HepG2 (cell line): ENCODE measurements around the gene TEX51. TPM values are rescaled to one million over a fixed set of nuclear protein-coding genes. Genes with fewer than 3 reads are reported as not detected.

Experiments used
- ATAC-seq: fragments of 200-7000 bp; cut with Tn5 transposase; 3 replicates; pipeline ENCODE4 v1.9.1; 2020; ENCODE audit warnings: mild to moderate bottlenecking, moderate library complexity
- BruUV-seq: library from RNA; stranded (reverse); fragments of 400-500 nt; replicated peaks from 2 replicates; lab custom pipeline; 2021; lab: Mats Ljungman, UMichigan
- CTCF ChIA-PET: fragments of 300-600 bp; formaldehyde crosslinking; extraction: SDS; loops from one replicate; lab custom pipeline; 2021; ENCODE audit warnings: low total read pairs, inconsistent platforms, low intra/inter-chr PET ratio; lab: Yijun Ruan, JAX
- POLR2A ChIA-PET: fragments of 350-600 bp; sonication (Branson Sonifier 250); formaldehyde crosslinking; loops from one replicate; lab custom pipeline; 2020; ENCODE audit warnings: antibody characterized with exemption, inconsistent platforms; lab: Yijun Ruan, JAX
- DNase-seq: peaks from one replicate; pipeline ENCODE4 v3.0.0-alpha.2; 2015; ENCODE audit warnings: low spot score
- FAIRE-seq: peaks from 3 replicates; lab custom pipeline; 2011; peaks lifted over from hg19 to GRCh38; lab: Jason Lieb, UNC
- H2AFZ ChIP-seq: one replicate; pipeline ENCODE4 v1.6.1; 2011; ENCODE audit warnings: low read length, inconsistent platforms
- H3K27ac ChIP-seq: fragments of 300-600 bp; 3 replicates; pipeline ENCODE4 v1.8.0; 2011; ENCODE audit warnings: mixed run types, mild to moderate bottlenecking, mixed read lengths, low read length, inconsistent platforms; ENCODE audit not compliant: insufficient read depth; ENCODE audit errors: extremely low read length
- H3K27me3 ChIP-seq, 2 experiments: fragments of 200-600 bp in 1 of 2; 2 replicates in 1 of 2; 3 replicates in 1 of 2; pipeline versions ENCODE4 v1.6.0 to v1.8.0; 2011; ENCODE audit warnings: low read length in 2 of 2, mild to moderate bottlenecking in 2 of 2, moderate library complexity in 2 of 2, inconsistent platforms in 1 of 2; ENCODE audit not compliant: insufficient read depth in 2 of 2, control insufficient read depth in 1 of 2
- H3K36me3 ChIP-seq, 2 experiments: fragments of 200-600 bp in 1 of 2; replicated peaks in 1 of 2; 2 replicates in 1 of 2; 3 replicates in 1 of 2; pipeline versions ENCODE4 v1.5.1 to v1.8.0; 2011; ENCODE audit warnings: low read length in 2 of 2, inconsistent platforms in 1 of 2; ENCODE audit not compliant: insufficient read depth in 2 of 2, control insufficient read depth in 1 of 2
- H3K4me1 ChIP-seq: 2 replicates; pipeline ENCODE4 v1.5.1; 2012; ENCODE audit warnings: low read length, inconsistent platforms; ENCODE audit not compliant: insufficient read depth
- H3K4me2 ChIP-seq: 2 replicates; pipeline ENCODE4 v1.6.0; 2011; ENCODE audit warnings: low read depth, low read length, inconsistent platforms
- H3K4me3 ChIP-seq, 3 experiments: fragments of 200-600 bp in 1 of 3; sonication (generic), shearing (Covaris generic) in 1 of 3; replicated peaks in 1 of 3; 2 replicates each; pipeline ENCODE4 v1.5.1; 2011 to 2016; ENCODE audit warnings: low read length in 3 of 3, inconsistent platforms in 2 of 3, low read depth in 2 of 3, mild to moderate bottlenecking in 2 of 3, control low read depth in 1 of 3, mixed read lengths in 1 of 3; ENCODE audit not compliant: insufficient read depth in 1 of 3
- H3K79me2 ChIP-seq: one replicate; pipeline ENCODE4 v1.6.1; 2011; ENCODE audit warnings: low read length, inconsistent platforms; ENCODE audit not compliant: insufficient read depth
- H3K9ac ChIP-seq: 2 replicates; pipeline ENCODE4 v1.6.0; 2011; ENCODE audit warnings: mild to moderate bottlenecking, low read depth, low read length, inconsistent platforms; ENCODE audit not compliant: insufficient read depth
- H3K9me3 ChIP-seq: 2 replicates; pipeline ENCODE4 v1.5.1; 2012; ENCODE audit warnings: mild to moderate bottlenecking, low read length
- H4K20me1 ChIP-seq: 2 replicates; pipeline ENCODE4 v1.6.0; 2011; ENCODE audit warnings: inconsistent platforms, mild to moderate bottlenecking, low read length, moderate library complexity; ENCODE audit not compliant: insufficient read depth
- HNRNPK ChIP-seq: fragments of 200-400 bp; formaldehyde crosslinking; IDR thresholded peaks from 2 replicates; pipeline ENCODE4 v1.6.1; 2018; ENCODE audit warnings: low read length, low read depth, moderate library complexity, mild to moderate bottlenecking; ENCODE audit not compliant: poor library complexity, severe bottlenecking
- MAX ChIP-seq: IDR thresholded peaks from 2 replicates; pipeline ENCODE4 v1.6.1; 2012; ENCODE audit warnings: inconsistent platforms
- NFKB2 ChIP-seq: sonication (generic); formaldehyde crosslinking; IDR thresholded peaks from 2 replicates; pipeline ENCODE4 v1.4.0; 2020; ENCODE audit warnings: missing genetic modification reagents, borderline replicate concordance
- PHF20 ChIP-seq: sonication (generic); formaldehyde crosslinking; IDR thresholded peaks from 2 replicates; pipeline ENCODE4 v1.5.0; 2020; ENCODE audit warnings: mild to moderate bottlenecking, missing genetic modification reagents
- PRPF4 ChIP-seq: fragments of 200-400 bp; formaldehyde crosslinking; IDR thresholded peaks from 2 replicates; pipeline ENCODE4 v1.6.1; 2016; ENCODE audit warnings: low read length, low read depth; ENCODE audit not compliant: poor library complexity, severe bottlenecking
- SATB2 ChIP-seq: sonication (generic); formaldehyde crosslinking; IDR thresholded peaks from 2 replicates; pipeline ENCODE4 v1.5.0; 2020; ENCODE audit warnings: missing genetic modification reagents
- U2AF2 ChIP-seq: fragments of 200-400 bp; formaldehyde crosslinking; IDR thresholded peaks from 2 replicates; pipeline ENCODE4 v1.6.1; 2017; ENCODE audit warnings: low read depth, mild to moderate bottlenecking, low read length
- ZEB1 ChIP-seq: IDR thresholded peaks from 2 replicates; pipeline ENCODE4 v1.6.1; 2012; ENCODE audit warnings: mild to moderate bottlenecking, low read depth, inconsistent platforms; ENCODE audit not compliant: insufficient replicate concordance
- ZNF773 ChIP-seq: sonication (generic); formaldehyde crosslinking; IDR thresholded peaks from 2 replicates; pipeline ENCODE4 v1.4.0; 2020; ENCODE audit warnings: missing genetic modification reagents, borderline replicate concordance
- WGBS: methylation state at CpG from one replicate; pipeline ENCODE4 v1.1.6; 2017; ENCODE audit warnings: low lambda C conversion rate; 5-methylcytosine and 5-hydroxymethylcytosine counted together
- in situ Hi-C: cut with HindIII; loops from 2 replicates; pipeline ENCODE4 v1.10.0; 2017; ENCODE audit warnings: low pct_unique_long_range_greater_than_20kb; ENCODE audit not compliant: extremely low pct_ligation_motif_present
- intact Hi-C: fragments of 100-400 bp; cut with micrococcal nuclease; formaldehyde crosslinking; loops from one replicate; pipeline ENCODE4 v1.10.0; 2022; ENCODE audit not compliant: unreplicated experiment
- polyA plus RNA-seq, 8 experiments: library from polyadenylated mRNA; depleted of rRNA in 3 of 8; stranded (reverse) in 7 of 8; unstranded in 1 of 8; fragments of >200 nt; fragmentation: Illumina TruSeq in 4 of 8; extraction: Trizol in 4 of 8; gene quantifications; 2 replicates each; pipeline versions ENCODE4 v1.2.1 to v1.2.3, GENCODE V29; 2011 to 2016; ENCODE audit warnings: low read depth in 4 of 8, missing spikeins in 1 of 8, mixed read lengths in 1 of 8; ENCODE audit not compliant: insufficient read depth in 1 of 8
- total RNA-seq, 5 experiments: library from RNA; depleted of rRNA; stranded (reverse); fragments of >200 nt; fragmentation: Illumina TruSeq; extraction: Trizol; gene quantifications; 2 replicates each; pipeline ENCODE4 v1.2.3, GENCODE V29; 2016; ENCODE audit warnings: low read depth in 1 of 5
- TF ChIP-seq, protein P1 (sequence below), 2 experiments: fragments of 450-650 bp in 1 of 2; sonication (generic) in 1 of 2; formaldehyde crosslinking in 1 of 2; IDR thresholded peaks; 2 replicates each; pipeline versions ENCODE4 v1.6.1 to v1.8.0; 2016 to 2022; ENCODE audit warnings: antibody characterized with exemption in 1 of 2, mild to moderate bottlenecking in 1 of 2, missing genetic modification reagents in 1 of 2

The TEX51 gene
- total and polyA plus RNA-seq, 2 of the 13 experiments (the other 11 are each of a cell fraction or from before 2014, with no cell fraction given), result not detected

GRCh38 chr2:126858991-126859390 lies 39.7 kb upstream of the TEX51 start:
- Histone ChIP-seq H3K4me1 (no peaks in the 10 kb centered on the region), H3K27me3 (peaks cover 0 to 8% of the 10 kb centered on the region in 2 experiments; a peak in 2 of 5 replicates), H3K36me3 (no peaks in the 10 kb centered on the region), H3K27ac (no peak overlapping the region), H3K9me3 (no peaks in the 10 kb centered on the region), H4K20me1 (no peaks in the 10 kb centered on the region), H3K79me2 (no peaks in the 10 kb centered on the region), H2AFZ (no peak overlapping the region), H3K9ac (no peak overlapping the region), H3K4me3 (no peak overlapping the region)
- in situ Hi-C loops, result no loop called here
- WGBS, result 1% methylated on average over 5 of the region's 5 CpGs
- intact Hi-C loops, result no loop called here
- no TSS peak for BruUV-seq
- POLR2A ChIA-PET, result no interaction called here
- CTCF ChIA-PET, result no interaction called here
- ATAC-seq (no peak), FAIRE-seq (no peak)
- TF ChIP-seq, protein P1, sequence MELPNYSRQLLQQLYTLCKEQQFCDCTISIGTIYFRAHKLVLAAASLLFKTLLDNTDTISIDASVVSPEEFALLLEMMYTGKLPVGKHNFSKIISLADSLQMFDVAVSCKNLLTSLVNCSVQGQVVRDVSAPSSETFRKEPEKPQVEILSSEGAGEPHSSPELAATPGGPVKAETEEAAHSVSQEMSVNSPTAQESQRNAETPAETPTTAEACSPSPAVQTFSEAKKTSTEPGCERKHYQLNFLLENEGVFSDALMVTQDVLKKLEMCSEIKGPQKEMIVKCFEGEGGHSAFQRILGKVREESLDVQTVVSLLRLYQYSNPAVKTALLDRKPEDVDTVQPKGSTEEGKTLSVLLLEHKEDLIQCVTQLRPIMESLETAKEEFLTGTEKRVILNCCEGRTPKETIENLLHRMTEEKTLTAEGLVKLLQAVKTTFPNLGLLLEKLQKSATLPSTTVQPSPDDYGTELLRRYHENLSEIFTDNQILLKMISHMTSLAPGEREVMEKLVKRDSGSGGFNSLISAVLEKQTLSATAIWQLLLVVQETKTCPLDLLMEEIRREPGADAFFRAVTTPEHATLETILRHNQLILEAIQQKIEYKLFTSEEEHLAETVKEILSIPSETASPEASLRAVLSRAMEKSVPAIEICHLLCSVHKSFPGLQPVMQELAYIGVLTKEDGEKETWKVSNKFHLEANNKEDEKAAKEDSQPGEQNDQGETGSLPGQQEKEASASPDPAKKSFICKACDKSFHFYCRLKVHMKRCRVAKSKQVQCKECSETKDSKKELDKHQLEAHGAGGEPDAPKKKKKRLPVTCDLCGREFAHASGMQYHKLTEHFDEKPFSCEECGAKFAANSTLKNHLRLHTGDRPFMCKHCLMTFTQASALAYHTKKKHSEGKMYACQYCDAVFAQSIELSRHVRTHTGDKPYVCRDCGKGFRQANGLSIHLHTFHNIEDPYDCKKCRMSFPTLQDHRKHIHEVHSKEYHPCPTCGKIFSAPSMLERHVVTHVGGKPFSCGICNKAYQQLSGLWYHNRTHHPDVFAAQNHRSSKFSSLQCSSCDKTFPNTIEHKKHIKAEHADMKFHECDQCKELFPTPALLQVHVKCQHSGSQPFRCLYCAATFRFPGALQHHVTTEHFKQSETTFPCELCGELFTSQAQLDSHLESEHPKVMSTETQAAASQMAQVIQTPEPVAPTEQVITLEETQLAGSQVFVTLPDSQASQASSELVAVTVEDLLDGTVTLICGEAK (IDR thresholded peaks at IDR 0.05), result no peak
- TF ChIP-seq, protein P1 (CRISPR knock-in tag; IDR thresholded peaks at IDR 0.05), result no peak
- TF ChIP-seq SATB2 (CRISPR knock-in tag), result no peak
- TF ChIP-seq ZNF773, result no peak
- no peak for TF ChIP-seq PRPF4
- TF ChIP-seq ZEB1, result no peak
- no peak for TF ChIP-seq HNRNPK
- no peak for TF ChIP-seq U2AF2
- no peak for TF ChIP-seq MAX
- TF ChIP-seq PHF20 (CRISPR knock-in tag), result no peak
- TF ChIP-seq NFKB2 (CRISPR knock-in tag), result no peak
- TF ChIP-seq, all 625 proteins: peak for 0
- no peak for DNase-seq
- no peak overlapping the region for H3K4me2 ChIP-seq
